Measurements from ENCODE around the gene HEXIM2. TPM values are rescaled to one million over a fixed set of nuclear protein-coding genes. Genes with fewer than 3 reads are reported as not detected.
A peak's percentile ranks its signal among the peaks of the same experiment; 100 is the strongest.

Gene HEXIM2
- total and polyA plus RNA-seq, 2 of the 13 experiments (the other 11 are each of a cell fraction or from before 2014, with no cell fraction given) = 27.1 to 32.4 TPM

GRCh38 chr17:45171338-45172231 is 9.9 kb downstream of the HEXIM2 start (continued):
- TF ChIP-seq KLF12 (CRISPR knock-in tag; IDR thresholded peaks at IDR 0.05; ENCODE audit: borderline replicate concordance) (no peak), BCL3 (CRISPR knock-in tag; IDR thresholded peaks at IDR 0.05) (no peak), ZNF577 (CRISPR knock-in tag; IDR thresholded peaks at IDR 0.05; ENCODE audit: borderline replicate concordance, low read depth) (no peak), MAF1 (CRISPR knock-in tag; IDR thresholded peaks at IDR 0.05; ENCODE audit: borderline replicate concordance) (no peak), ZBTB20 (CRISPR knock-in tag; IDR thresholded peaks at IDR 0.05; ENCODE audit: borderline replicate concordance, low read depth) (peak; percentile 73; the same call in 1 of the 2 replicates), FOXK2 (IDR thresholded peaks at IDR 0.05) (peak; percentile 79), ONECUT2 (CRISPR knock-in tag; IDR thresholded peaks at IDR 0.05) (no peak), MYNN (CRISPR knock-in tag; IDR thresholded peaks at IDR 0.05; ENCODE audit: low read depth) (no peak), MLLT10 (CRISPR knock-in tag; IDR thresholded peaks at IDR 0.05) (no peak), MTF2 (CRISPR knock-in tag; IDR thresholded peaks at IDR 0.05; ENCODE audit: borderline replicate concordance) (0 out of 2 replicates have a peak, but pooled peaks have one; percentile 44), SMAD1 (CRISPR knock-in tag; IDR thresholded peaks at IDR 0.05; ENCODE audit: borderline replicate concordance, low read depth) (no peak; the same call in 1 of the 2 replicates), TFDP2 (CRISPR knock-in tag; IDR thresholded peaks at IDR 0.05) (peak; percentile 63; the same call in 1 of the 2 replicates), ZFP36L1 (CRISPR knock-in tag; IDR thresholded peaks at IDR 0.05) (no peak; the same call in 1 of the 2 replicates), ZNF143 (CRISPR knock-in tag; IDR thresholded peaks at IDR 0.05) (peak; percentile 34; the same call in 1 of the 2 replicates), MEF2D (CRISPR knock-in tag; IDR thresholded peaks at IDR 0.05) (peak; percentile 79; the same call in 1 of the 2 replicates), SIX4 (CRISPR knock-in tag; IDR thresholded peaks at IDR 0.05) (peak; percentile 31; the same call in 1 of the 2 replicates), GATA4 (IDR thresholded peaks at IDR 0.05; ENCODE audit: borderline replicate concordance, low read depth) (no peak), RAD21 (CRISPR knock-in tag; IDR thresholded peaks at IDR 0.05) (peak; percentile 34; the same call in 1 of the 2 replicates), ZNF782 (CRISPR knock-in tag; IDR thresholded peaks at IDR 0.05; ENCODE audit: borderline replicate concordance) (no peak; the same call in 1 of the 2 replicates), FOSL2 (CRISPR knock-in tag; IDR thresholded peaks at IDR 0.05) (peak; percentile 23; the same call in 1 of the 2 replicates)
- TF ChIP-seq, protein P1, sequence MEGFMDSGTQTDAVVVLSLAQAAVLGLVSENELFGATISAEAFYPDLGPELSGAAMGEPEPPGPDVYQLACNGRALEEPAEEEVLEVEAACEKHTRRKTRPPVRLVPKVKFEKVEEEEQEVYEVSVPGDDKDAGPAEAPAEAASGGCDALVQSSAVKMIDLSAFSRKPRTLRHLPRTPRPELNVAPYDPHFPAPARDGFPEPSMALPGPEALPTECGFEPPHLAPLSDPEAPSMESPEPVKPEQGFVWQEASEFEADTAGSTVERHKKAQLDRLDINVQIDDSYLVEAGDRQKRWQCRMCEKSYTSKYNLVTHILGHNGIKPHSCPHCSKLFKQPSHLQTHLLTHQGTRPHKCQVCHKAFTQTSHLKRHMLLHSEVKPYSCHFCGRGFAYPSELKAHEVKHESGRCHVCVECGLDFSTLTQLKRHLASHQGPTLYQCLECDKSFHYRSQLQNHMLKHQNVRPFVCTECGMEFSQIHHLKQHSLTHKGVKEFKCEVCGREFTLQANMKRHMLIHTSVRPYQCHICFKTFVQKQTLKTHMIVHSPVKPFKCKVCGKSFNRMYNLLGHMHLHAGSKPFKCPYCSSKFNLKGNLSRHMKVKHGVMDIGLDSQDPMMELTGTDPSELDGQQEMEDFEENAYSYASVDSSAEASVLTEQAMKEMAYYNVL (CRISPR knock-in tag; IDR thresholded peaks at IDR 0.05; ENCODE audit: borderline replicate concordance) = no peak
- TF ChIP-seq, protein P2, sequence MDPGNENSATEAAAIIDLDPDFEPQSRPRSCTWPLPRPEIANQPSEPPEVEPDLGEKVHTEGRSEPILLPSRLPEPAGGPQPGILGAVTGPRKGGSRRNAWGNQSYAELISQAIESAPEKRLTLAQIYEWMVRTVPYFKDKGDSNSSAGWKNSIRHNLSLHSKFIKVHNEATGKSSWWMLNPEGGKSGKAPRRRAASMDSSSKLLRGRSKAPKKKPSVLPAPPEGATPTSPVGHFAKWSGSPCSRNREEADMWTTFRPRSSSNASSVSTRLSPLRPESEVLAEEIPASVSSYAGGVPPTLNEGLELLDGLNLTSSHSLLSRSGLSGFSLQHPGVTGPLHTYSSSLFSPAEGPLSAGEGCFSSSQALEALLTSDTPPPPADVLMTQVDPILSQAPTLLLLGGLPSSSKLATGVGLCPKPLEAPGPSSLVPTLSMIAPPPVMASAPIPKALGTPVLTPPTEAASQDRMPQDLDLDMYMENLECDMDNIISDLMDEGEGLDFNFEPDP (CRISPR knock-in tag; conservative IDR thresholded peaks at IDR 0.05) = no peak
- TF ChIP-seq, protein P3, sequence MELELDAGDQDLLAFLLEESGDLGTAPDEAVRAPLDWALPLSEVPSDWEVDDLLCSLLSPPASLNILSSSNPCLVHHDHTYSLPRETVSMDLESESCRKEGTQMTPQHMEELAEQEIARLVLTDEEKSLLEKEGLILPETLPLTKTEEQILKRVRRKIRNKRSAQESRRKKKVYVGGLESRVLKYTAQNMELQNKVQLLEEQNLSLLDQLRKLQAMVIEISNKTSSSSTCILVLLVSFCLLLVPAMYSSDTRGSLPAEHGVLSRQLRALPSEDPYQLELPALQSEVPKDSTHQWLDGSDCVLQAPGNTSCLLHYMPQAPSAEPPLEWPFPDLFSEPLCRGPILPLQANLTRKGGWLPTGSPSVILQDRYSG (CRISPR knock-in tag; IDR thresholded peaks at IDR 0.05) = no peak
